Osteocyte (in vitro differentiated cells): ENCODE measurements around the gene SETD4. TPM values are rescaled to one million over a fixed set of nuclear protein-coding genes. Genes with fewer than 3 reads are reported as not detected.

Experiments
- DNase-seq: peaks from one replicate; pipeline ENCODE4 v3.0.0; 2021; ENCODE audit warnings: mixed read lengths; ENCODE audit not compliant: unreplicated experiment; ENCODE audit errors: extremely low spot score
- H3K27ac Mint-ChIP-seq: one replicate; pipeline ENCODE4 v1.8.0; 2021; ENCODE audit warnings: mild to moderate bottlenecking, mixed read lengths; ENCODE audit not compliant: unreplicated experiment
- H3K27me3 Mint-ChIP-seq: one replicate; pipeline ENCODE4 v1.8.0; 2021; ENCODE audit warnings: mixed read lengths; ENCODE audit not compliant: unreplicated experiment
- H3K36me3 Mint-ChIP-seq: one replicate; pipeline ENCODE4 v1.8.0; 2021; ENCODE audit warnings: mixed read lengths; ENCODE audit not compliant: unreplicated experiment
- H3K4me1 Mint-ChIP-seq: one replicate; pipeline ENCODE4 v1.8.0; 2021; ENCODE audit warnings: mixed read lengths; ENCODE audit not compliant: unreplicated experiment
- H3K4me3 Mint-ChIP-seq: one replicate; pipeline ENCODE4 v1.8.0; 2021; ENCODE audit warnings: mild to moderate bottlenecking, moderate library complexity, mixed read lengths; ENCODE audit not compliant: unreplicated experiment
- H3K9me3 Mint-ChIP-seq: one replicate; pipeline ENCODE4 v1.8.0; 2021; ENCODE audit warnings: mixed read lengths; ENCODE audit not compliant: unreplicated experiment
- total RNA-seq: library from RNA; stranded (reverse); gene quantifications from 2 replicates; pipeline ENCODE4 v1.2.1, GENCODE V29; 2021
- TF ChIP-seq, protein P1 (sequence below): fragments of 200-600 bp; sonication (generic); IDR thresholded peaks from 2 replicates; pipeline ENCODE4 v1.5.0; 2021; ENCODE audit warnings: antibody characterized with exemption, mild to moderate bottlenecking, moderate library complexity

Gene SETD4
- total RNA-seq, 1 donor from 2014 or later: 16.6 TPM

DNA sequence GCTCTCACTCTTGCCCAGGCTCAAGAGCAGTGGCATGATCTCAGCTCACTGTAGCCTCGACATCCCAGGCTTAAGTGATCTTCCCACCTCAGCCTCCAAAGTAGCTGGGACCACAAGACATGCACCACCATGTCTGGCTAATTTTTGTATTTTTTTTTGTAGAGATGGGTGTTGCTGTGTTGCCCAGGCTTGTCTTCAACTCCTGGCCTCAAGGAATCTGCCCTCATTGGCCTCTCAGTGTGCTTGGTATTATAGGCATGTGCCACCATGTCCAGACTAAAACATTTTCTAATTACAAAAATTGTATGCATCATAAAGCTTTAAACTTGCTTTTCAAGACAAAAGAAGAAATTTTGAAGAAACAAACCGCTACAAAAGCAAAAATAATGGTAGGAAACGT is 29.6 kb upstream of the SETD4 start:
- Mint-ChIP-seq H3K4me1 (no peaks in the 10 kb centered on the region), H3K4me3 (no peak overlapping the region), H3K27me3 (no peaks in the 10 kb centered on the region), H3K9me3 (peaks cover 7% of the 10 kb centered on the region), H3K36me3 (no peaks in the 10 kb centered on the region), H3K27ac (no peak overlapping the region)
- TF ChIP-seq, protein P1, sequence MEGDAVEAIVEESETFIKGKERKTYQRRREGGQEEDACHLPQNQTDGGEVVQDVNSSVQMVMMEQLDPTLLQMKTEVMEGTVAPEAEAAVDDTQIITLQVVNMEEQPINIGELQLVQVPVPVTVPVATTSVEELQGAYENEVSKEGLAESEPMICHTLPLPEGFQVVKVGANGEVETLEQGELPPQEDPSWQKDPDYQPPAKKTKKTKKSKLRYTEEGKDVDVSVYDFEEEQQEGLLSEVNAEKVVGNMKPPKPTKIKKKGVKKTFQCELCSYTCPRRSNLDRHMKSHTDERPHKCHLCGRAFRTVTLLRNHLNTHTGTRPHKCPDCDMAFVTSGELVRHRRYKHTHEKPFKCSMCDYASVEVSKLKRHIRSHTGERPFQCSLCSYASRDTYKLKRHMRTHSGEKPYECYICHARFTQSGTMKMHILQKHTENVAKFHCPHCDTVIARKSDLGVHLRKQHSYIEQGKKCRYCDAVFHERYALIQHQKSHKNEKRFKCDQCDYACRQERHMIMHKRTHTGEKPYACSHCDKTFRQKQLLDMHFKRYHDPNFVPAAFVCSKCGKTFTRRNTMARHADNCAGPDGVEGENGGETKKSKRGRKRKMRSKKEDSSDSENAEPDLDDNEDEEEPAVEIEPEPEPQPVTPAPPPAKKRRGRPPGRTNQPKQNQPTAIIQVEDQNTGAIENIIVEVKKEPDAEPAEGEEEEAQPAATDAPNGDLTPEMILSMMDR: no peak
- DNase-seq: no peak

GRCh38 chr21:36087362-36088138 is 27.2 kb upstream of the SETD4 start:
- Mint-ChIP-seq H3K36me3 (no peaks in the 10 kb centered on the region), H3K9me3 (no peaks in the 10 kb centered on the region), H3K27me3 (no peaks in the 10 kb centered on the region), H3K4me3 (no peak overlapping the region), H3K4me1 (no peaks in the 10 kb centered on the region), H3K27ac (no peak overlapping the region)
- TF ChIP-seq, protein P1: no peak
- no peak for DNase-seq

GRCh38 chr21:36082237-36082664 is 21.9 kb upstream of the SETD4 start:
- H3K36me3 Mint-ChIP-seq: no peaks in the 10 kb centered on the region
- H3K27me3 Mint-ChIP-seq: peaks cover 7% of the 10 kb centered on the region
- H3K4me3 Mint-ChIP-seq: no peak overlapping the region
- DNase-seq: no peak
- TF ChIP-seq, protein P1: no peak
- H3K9me3 Mint-ChIP-seq: peaks cover 3% of the 10 kb centered on the region
- H3K27ac Mint-ChIP-seq: no peak overlapping the region
- no peaks in the 10 kb centered on the region for H3K4me1 Mint-ChIP-seq

- Mint-ChIP-seq H3K4me3 (no peak overlapping the region), H3K27ac (no peak overlapping the region), H3K9me3 (peaks cover 3% of the 10 kb centered on the region), H3K36me3 (no peaks in the 10 kb centered on the region), H3K27me3 (peaks cover 17% of the 10 kb centered on the region), H3K4me1 (no peaks in the 10 kb centered on the region)
- TF ChIP-seq, protein P1: no peak
- no peak for DNase-seq
Measured at GRCh38 chr21:36080386-36080785, 20.1 kb upstream of the SETD4 start.

GRCh38 chr21:36079671-36080070 is 19.3 kb upstream of the SETD4 start:
- Mint-ChIP-seq H3K27ac (no peak overlapping the region), H3K36me3 (no peaks in the 10 kb centered on the region), H3K4me3 (no peak overlapping the region), H3K27me3 (peaks cover 17% of the 10 kb centered on the region), H3K9me3 (peaks cover 3% of the 10 kb centered on the region), H3K4me1 (no peaks in the 10 kb centered on the region)
- no peak for DNase-seq
- TF ChIP-seq, protein P1: no peak
